SU-DHL-6 (cell line): Measurements from ENCODE around the gene PDE1C.

Source experiments
- H2AFZ ChIP-seq: fragments of 200-600 bp; sonication (generic); 2 replicates; pipeline ENCODE4 v1.6.1; 2014; ENCODE audit warnings: low read depth, mild to moderate bottlenecking, moderate library complexity, mixed read lengths, antibody characterized with exemption, low read length; ENCODE audit not compliant: severe bottlenecking
- H3F3A ChIP-seq: fragments of 200-600 bp; shearing (Covaris generic); 2 replicates; pipeline ENCODE4 v1.6.0; 2016; ENCODE audit warnings: antibody characterized with exemption, mild to moderate bottlenecking; ENCODE audit not compliant: insufficient read depth
- H3K27ac ChIP-seq: fragments of 200-600 bp; sonication (generic); 2 replicates; pipeline ENCODE4 v1.5.1; 2016; ENCODE audit warnings: low read depth, mild to moderate bottlenecking, low read length, moderate library complexity, mixed read lengths
- H3K27me3 ChIP-seq: fragments of 200-600 bp; sonication (generic), shearing (Covaris generic); 2 replicates; pipeline ENCODE4 v1.6.0; 2014; ENCODE audit warnings: mild to moderate bottlenecking, low read length
- H3K36me3 ChIP-seq: fragments of 200-600 bp; sonication (generic); 2 replicates; pipeline ENCODE4 v1.6.1; 2014; ENCODE audit warnings: mild to moderate bottlenecking, low read length, mixed read lengths
- H3K4me2 ChIP-seq: fragments of 300-600, 200-600 bp; shearing (Covaris generic), sonication (generic); 2 replicates; pipeline ENCODE4 v1.6.0; 2014; ENCODE audit warnings: low read length, low read depth, mild to moderate bottlenecking; ENCODE audit not compliant: poor library complexity, severe bottlenecking
- H3K4me3 ChIP-seq: fragments of 200-600 bp; sonication (generic); 2 replicates; pipeline ENCODE4 v1.5.1; 2014; ENCODE audit warnings: antibody characterized with exemption, low read length, mild to moderate bottlenecking, mixed read lengths; ENCODE audit not compliant: insufficient read depth, poor library complexity, severe bottlenecking
- H3K79me2 ChIP-seq: fragments of 200-600 bp; sonication (generic); 2 replicates; pipeline ENCODE4 v1.6.1; 2014; ENCODE audit warnings: mild to moderate bottlenecking, low read length, moderate library complexity; ENCODE audit not compliant: insufficient read depth
- H3K9ac ChIP-seq: fragments of 200-600 bp; sonication (generic); 2 replicates; pipeline ENCODE4 v1.7.0; 2014; ENCODE audit warnings: mild to moderate bottlenecking, low read length
- H3K9me2 ChIP-seq: fragments of 200-600 bp; sonication (generic); replicated peaks from 2 replicates; pipeline ENCODE4 v1.6.1; 2014; ENCODE audit warnings: low read length; ENCODE audit not compliant: insufficient read depth
- H3K9me3 ChIP-seq: fragments of 200-600 bp; sonication (generic); 2 replicates; pipeline ENCODE4 v1.6.1; 2014; ENCODE audit warnings: low read length, mixed read lengths; ENCODE audit not compliant: insufficient read depth
- H4K20me1 ChIP-seq: fragments of 200-600 bp; sonication (generic); 2 replicates; pipeline ENCODE4 v1.6.1; 2014; ENCODE audit warnings: low read depth, mild to moderate bottlenecking, antibody characterized with exemption, low read length, moderate library complexity, mixed read lengths
- EZH2phosphoT487 ChIP-seq: fragments of 200-600 bp; sonication (generic), shearing (Covaris generic); conservative IDR thresholded peaks from 2 replicates; pipeline ENCODE4 v1.6.1; 2018; ENCODE audit warnings: mild to moderate bottlenecking, antibody characterized with exemption, low read length, moderate library complexity, mixed read lengths
- TF ChIP-seq, protein P1 (sequence below): fragments of 200-600 bp; sonication (generic); IDR thresholded peaks from one replicate; pipeline ENCODE4 v1.5.1; 2017; ENCODE audit warnings: antibody characterized with exemption, mild to moderate bottlenecking, low read length, moderate library complexity; ENCODE audit not compliant: insufficient read depth, poor library complexity, severe bottlenecking

PDE1C gene

GRCh38 chr7:31935124-31936054 lies 134.8 kb downstream of the PDE1C start:
- Histone ChIP-seq H3K4me3 (no peak overlapping the region), H4K20me1 (no peaks in the 10 kb centered on the region), H3K9me3 (no peaks in the 10 kb centered on the region), H3K9ac (no peak overlapping the region), H3K36me3 (no peaks in the 10 kb centered on the region), H3K4me2 (no peak overlapping the region), H3F3A (no peaks in the 10 kb centered on the region), H3K79me2 (no peaks in the 10 kb centered on the region), H2AFZ (no peak overlapping the region), H3K9me2 (no peaks in the 10 kb centered on the region), H3K27me3 (no peaks in the 10 kb centered on the region), H3K27ac (no peak overlapping the region)
- TF ChIP-seq, protein P1, sequence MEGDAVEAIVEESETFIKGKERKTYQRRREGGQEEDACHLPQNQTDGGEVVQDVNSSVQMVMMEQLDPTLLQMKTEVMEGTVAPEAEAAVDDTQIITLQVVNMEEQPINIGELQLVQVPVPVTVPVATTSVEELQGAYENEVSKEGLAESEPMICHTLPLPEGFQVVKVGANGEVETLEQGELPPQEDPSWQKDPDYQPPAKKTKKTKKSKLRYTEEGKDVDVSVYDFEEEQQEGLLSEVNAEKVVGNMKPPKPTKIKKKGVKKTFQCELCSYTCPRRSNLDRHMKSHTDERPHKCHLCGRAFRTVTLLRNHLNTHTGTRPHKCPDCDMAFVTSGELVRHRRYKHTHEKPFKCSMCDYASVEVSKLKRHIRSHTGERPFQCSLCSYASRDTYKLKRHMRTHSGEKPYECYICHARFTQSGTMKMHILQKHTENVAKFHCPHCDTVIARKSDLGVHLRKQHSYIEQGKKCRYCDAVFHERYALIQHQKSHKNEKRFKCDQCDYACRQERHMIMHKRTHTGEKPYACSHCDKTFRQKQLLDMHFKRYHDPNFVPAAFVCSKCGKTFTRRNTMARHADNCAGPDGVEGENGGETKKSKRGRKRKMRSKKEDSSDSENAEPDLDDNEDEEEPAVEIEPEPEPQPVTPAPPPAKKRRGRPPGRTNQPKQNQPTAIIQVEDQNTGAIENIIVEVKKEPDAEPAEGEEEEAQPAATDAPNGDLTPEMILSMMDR: no peak
- TF ChIP-seq EZH2phosphoT487: no peak

DNA sequence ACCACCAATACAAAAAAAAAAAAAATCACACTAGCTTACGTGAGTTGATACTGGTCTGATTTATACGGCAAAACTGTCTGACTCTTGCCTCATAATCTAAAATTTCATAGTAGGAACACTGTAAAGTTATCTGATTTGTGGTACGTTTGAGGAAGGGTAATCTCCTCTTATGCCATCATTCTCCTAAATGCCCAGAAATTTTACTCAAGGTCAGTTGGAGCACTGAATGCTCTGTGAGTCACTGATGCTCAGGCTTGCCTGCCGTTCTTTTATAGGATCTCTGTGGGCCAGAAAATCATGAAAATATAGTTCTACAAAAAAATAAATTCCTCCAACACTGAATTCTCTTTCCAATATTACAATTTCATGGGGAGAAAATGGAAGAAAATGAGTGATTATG lies 135.7 kb downstream of the PDE1C start:
- Histone ChIP-seq H3K4me3 (no peak overlapping the region), H3K9me3 (no peaks in the 10 kb centered on the region), H3K36me3 (no peaks in the 10 kb centered on the region), H3K27ac (no peak overlapping the region), H4K20me1 (no peaks in the 10 kb centered on the region), H3K9ac (no peak overlapping the region), H3K27me3 (no peaks in the 10 kb centered on the region), H2AFZ (no peak overlapping the region), H3F3A (no peaks in the 10 kb centered on the region), H3K79me2 (no peaks in the 10 kb centered on the region), H3K4me2 (no peak overlapping the region), H3K9me2 (no peaks in the 10 kb centered on the region)
- TF ChIP-seq, protein P1: no peak
- TF ChIP-seq EZH2phosphoT487: no peak

- no peaks in the 10 kb centered on the region for H3K9me2 ChIP-seq
- no peaks in the 10 kb centered on the region for H3K79me2 ChIP-seq
- TF ChIP-seq, protein P1: no peak
- TF ChIP-seq EZH2phosphoT487: no peak
- H3K9ac ChIP-seq: no peak overlapping the region
- no peaks in the 10 kb centered on the region for H4K20me1 ChIP-seq
- H3F3A ChIP-seq: no peaks in the 10 kb centered on the region
- no peak overlapping the region for H3K4me3 ChIP-seq
- no peak overlapping the region for H3K27ac ChIP-seq
- no peaks in the 10 kb centered on the region for H3K9me3 ChIP-seq
- H3K27me3 ChIP-seq: no peaks in the 10 kb centered on the region
- no peak overlapping the region for H2AFZ ChIP-seq
- no peaks in the 10 kb centered on the region for H3K36me3 ChIP-seq
- no peak overlapping the region for H3K4me2 ChIP-seq
These were observed 136.7 kb downstream of the PDE1C start for GRCh38 chr7:31933481-31933880.
